Measurements from ENCODE around the gene HLA-DOB. TPM values are rescaled to one million over a fixed set of nuclear protein-coding genes. Genes with fewer than 3 reads are reported as not detected.

The HLA-DOB gene
- total and polyA plus RNA-seq, 11 donors = 0.25 to 2.7 (median 0.60) TPM; not detected in 2

- TF ChIP-seq POLR2A (IDR thresholded peaks at IDR 0.05) = no peak
- TF ChIP-seq, protein P1, sequence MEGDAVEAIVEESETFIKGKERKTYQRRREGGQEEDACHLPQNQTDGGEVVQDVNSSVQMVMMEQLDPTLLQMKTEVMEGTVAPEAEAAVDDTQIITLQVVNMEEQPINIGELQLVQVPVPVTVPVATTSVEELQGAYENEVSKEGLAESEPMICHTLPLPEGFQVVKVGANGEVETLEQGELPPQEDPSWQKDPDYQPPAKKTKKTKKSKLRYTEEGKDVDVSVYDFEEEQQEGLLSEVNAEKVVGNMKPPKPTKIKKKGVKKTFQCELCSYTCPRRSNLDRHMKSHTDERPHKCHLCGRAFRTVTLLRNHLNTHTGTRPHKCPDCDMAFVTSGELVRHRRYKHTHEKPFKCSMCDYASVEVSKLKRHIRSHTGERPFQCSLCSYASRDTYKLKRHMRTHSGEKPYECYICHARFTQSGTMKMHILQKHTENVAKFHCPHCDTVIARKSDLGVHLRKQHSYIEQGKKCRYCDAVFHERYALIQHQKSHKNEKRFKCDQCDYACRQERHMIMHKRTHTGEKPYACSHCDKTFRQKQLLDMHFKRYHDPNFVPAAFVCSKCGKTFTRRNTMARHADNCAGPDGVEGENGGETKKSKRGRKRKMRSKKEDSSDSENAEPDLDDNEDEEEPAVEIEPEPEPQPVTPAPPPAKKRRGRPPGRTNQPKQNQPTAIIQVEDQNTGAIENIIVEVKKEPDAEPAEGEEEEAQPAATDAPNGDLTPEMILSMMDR (IDR thresholded peaks at IDR 0.05) = no peak
Measured at GRCh38 chr6:32779036-32779435, 37.8 kb downstream of the HLA-DOB start.

DNA sequence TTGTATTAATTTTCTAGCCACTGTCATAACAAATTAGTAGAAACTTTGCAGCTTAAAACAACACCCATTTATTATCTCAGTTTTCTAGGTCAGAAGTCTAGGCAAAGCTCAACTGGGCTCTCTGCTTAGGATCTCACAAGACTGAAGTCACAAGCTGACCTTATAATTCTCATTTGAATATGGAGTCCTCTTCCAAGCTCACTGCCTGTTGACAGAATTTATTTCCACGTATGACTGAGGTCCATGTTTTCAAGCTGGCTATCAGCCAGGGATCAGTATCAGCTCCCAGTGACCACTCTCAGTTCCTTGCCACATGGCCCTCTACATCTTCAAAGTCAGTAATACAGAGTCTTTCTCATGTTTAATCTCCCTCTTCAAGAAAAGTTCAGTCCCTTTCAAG lies 41.7 kb downstream of the HLA-DOB start:
- TF ChIP-seq POLR2A (IDR thresholded peaks at IDR 0.05) = no peak
- TF ChIP-seq, protein P1 (IDR thresholded peaks at IDR 0.05) = no peak
- Histone ChIP-seq H3K27me3 (peaks cover 0 to 18% (median 3%) of the 10 kb centered on the region in 9 donors), H3K27ac (no peak overlapping the region), H3K4me1 (no peaks in the 10 kb centered on the region), H3K36me3 (no peaks in the 10 kb centered on the region), H3K9me3 (no peaks in the 10 kb centered on the region), H3K4me3 (no peak overlapping the region)
- no peak for DNase-seq
- intact Hi-C loops (cut with DNase I) = no loop called here
- WGBS, 4 donors = 13 to 42% (median 26%) methylated on average over 1 of the region's 1 CpG
- ATAC-seq = no peak

More at GRCh38 chr6:32779036-32779435, 37.8 kb downstream of the HLA-DOB start:
- Histone ChIP-seq H3K36me3 (no peaks in the 10 kb centered on the region), H3K27ac (no peak overlapping the region), H3K9me3 (peaks cover 0 to 11% (median 0%) of the 10 kb centered on the region in 12 donors), H3K4me1 (no peaks in the 10 kb centered on the region), H3K4me3 (no peak overlapping the region), H3K27me3 (peaks cover 0 to 8% (median 0%) of the 10 kb centered on the region in 9 donors)
- intact Hi-C loops (cut with DNase I) = no loop called here
- ATAC-seq = no peak
- no peak for DNase-seq

- ATAC-seq (no peak), DNase-seq (no peak)
- TF ChIP-seq, protein P1 (IDR thresholded peaks at IDR 0.05) = no peak
- TF ChIP-seq POLR2A (IDR thresholded peaks at IDR 0.05) = no peak
- 54 to 64% (median 60%) methylated on average over 1 of the region's 1 CpG for WGBS, 4 donors
- intact Hi-C loops (cut with DNase I) = no loop called here
- no peaks in the 10 kb centered on the region for H3K36me3 ChIP-seq
- H3K4me3 ChIP-seq = no peak overlapping the region
- H3K27ac ChIP-seq = no peak overlapping the region
- H3K4me1 ChIP-seq = no peaks in the 10 kb centered on the region
- H3K9me3 ChIP-seq = no peaks in the 10 kb centered on the region
- H3K27me3 ChIP-seq = peaks cover 0 to 24% (median 7%) of the 10 kb centered on the region in 9 donors
Measured at GRCh38 chr6:32774426-32774825, 42.4 kb downstream of the HLA-DOB start.

DNA sequence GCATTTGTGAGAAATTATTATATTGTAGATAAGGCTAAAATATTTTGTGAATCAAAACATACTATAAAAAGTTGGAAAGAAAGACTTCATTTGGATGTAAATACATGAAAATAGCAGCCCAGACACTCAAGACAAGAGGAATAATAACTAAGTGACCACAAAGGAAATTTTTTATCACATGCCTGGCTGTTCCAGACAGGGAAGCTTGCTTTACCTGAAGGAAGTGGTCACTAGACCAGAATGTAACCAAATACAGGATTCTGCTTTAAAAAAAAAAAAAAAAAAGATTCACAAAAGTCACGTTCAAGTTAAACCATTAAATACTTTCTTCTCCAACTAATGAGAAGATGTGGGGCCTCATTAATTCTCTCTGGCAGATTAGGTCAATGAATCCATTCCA lies 44.1 kb downstream of the HLA-DOB start:
- intact Hi-C loops (cut with DNase I) = no loop called here
- Histone ChIP-seq H3K27ac (no peak overlapping the region), H3K36me3 (no peaks in the 10 kb centered on the region), H3K4me3 (no peak overlapping the region), H3K4me1 (no peaks in the 10 kb centered on the region), H3K27me3 (peaks cover 0 to 35% (median 13%) of the 10 kb centered on the region in 9 donors), H3K9me3 (no peaks in the 10 kb centered on the region)
- ATAC-seq = no peak
- no peak for DNase-seq
- 35 to 53% (median 50%) methylated on average over 1 of the region's 1 CpG for WGBS, 4 donors
- TF ChIP-seq, protein P1 (IDR thresholded peaks at IDR 0.05) = no peak
- TF ChIP-seq POLR2A (IDR thresholded peaks at IDR 0.05) = no peak

Measured in heart left ventricle (tissue), 16 donors.